Stimulated activated naive CD8-positive, alpha-beta T cell treated with anti-CD3 and anti-CD28 coated beads, Interleukin-15, Interleukin-2, amounts not matched to agents 100 ng/mL and 50 ng/mL, for 24 hours (primary cell): ENCODE results near the gene CIB2.

ENCODE experiments used
- H3K27ac Mint-ChIP-seq: one replicate; pipeline ENCODE4 v1.8.0; 2021; ENCODE audit warnings: mild to moderate bottlenecking, mixed read lengths
- H3K27me3 Mint-ChIP-seq: one replicate; pipeline ENCODE4 v1.8.0; 2021; ENCODE audit warnings: mixed read lengths
- H3K36me3 Mint-ChIP-seq: one replicate; pipeline ENCODE4 v1.8.0; 2021; ENCODE audit warnings: low read depth, mixed read lengths
- H3K4me1 Mint-ChIP-seq: one replicate; pipeline ENCODE4 v1.8.0; 2021; ENCODE audit warnings: low read depth, mixed read lengths
- H3K4me3 Mint-ChIP-seq: one replicate; pipeline ENCODE4 v1.8.0; 2021; ENCODE audit warnings: mild to moderate bottlenecking, mixed read lengths
- H3K9me3 Mint-ChIP-seq: one replicate; pipeline ENCODE4 v1.8.0; 2021; ENCODE audit warnings: mixed read lengths

CIB2 gene

DNA sequence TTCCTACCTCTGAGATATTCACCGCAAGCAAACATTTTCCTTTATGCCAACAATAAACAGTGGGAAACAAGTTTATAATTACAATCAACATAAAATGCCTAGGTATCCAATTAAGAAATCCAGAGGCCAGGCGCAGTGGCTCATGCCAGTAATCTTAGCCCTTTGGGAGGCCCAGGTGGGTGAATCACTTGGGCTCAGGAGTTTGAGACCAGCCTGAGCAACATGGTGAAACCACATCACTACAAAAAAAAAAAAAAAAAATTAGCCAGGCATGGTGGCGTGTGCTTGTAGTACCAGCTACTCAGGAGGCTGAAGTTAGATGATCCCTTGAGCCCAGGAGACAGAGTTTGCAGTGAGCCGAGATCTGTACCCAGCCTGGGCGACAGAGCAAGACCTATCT lies 71.0 kb downstream of the CIB2 start:
- Mint-ChIP-seq H3K36me3 (no peaks in the 10 kb centered on the region), H3K9me3 (no peaks in the 10 kb centered on the region), H3K27ac (peak overlapping the region; percentile 23), H3K4me3 (no peak overlapping the region), H3K4me1 (peaks cover 54% of the 10 kb centered on the region), H3K27me3 (no peaks in the 10 kb centered on the region)

DNA sequence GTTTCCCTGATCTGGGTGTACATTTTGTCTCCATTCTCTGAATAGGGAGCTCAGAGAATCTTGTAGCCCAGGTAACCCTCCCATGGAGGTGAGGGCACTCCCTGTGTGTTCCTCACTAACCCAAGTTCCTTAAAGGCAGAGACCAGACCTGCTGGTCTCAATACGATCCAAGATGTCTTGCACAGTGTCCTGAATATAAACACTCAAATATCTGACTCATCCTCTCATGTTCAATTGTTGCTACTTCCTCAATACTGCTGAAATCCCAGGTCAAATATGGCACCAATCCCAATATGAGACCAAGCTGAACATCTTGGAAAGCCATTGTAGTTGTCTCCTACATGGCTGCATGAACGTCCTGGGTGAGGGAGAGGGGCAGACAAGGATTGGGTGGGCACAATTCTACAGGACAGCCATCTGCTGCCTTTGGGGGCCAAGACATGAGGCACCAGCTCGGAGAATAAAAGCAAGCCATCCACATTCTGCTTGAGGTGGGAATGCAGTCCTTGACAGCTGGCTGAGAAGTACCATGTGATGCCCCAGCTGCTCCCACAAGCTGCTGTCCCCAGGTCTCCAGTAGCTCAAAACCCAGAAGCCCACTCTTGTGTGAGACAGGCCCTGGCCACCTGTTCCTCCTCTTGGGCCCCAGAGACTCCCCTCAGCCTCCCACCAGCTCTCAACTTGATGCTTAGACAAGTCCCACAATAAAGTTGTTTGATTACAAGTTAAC lies 72.0 kb downstream of the CIB2 start:
- peaks cover 62% of the 10 kb centered on the region for H3K4me1 Mint-ChIP-seq
- H3K36me3 Mint-ChIP-seq: no peaks in the 10 kb centered on the region
- H3K4me3 Mint-ChIP-seq: no peak overlapping the region
- H3K27me3 Mint-ChIP-seq: no peaks in the 10 kb centered on the region
- H3K27ac Mint-ChIP-seq: peak overlapping the region; percentile 13
- no peaks in the 10 kb centered on the region for H3K9me3 Mint-ChIP-seq

DNA sequence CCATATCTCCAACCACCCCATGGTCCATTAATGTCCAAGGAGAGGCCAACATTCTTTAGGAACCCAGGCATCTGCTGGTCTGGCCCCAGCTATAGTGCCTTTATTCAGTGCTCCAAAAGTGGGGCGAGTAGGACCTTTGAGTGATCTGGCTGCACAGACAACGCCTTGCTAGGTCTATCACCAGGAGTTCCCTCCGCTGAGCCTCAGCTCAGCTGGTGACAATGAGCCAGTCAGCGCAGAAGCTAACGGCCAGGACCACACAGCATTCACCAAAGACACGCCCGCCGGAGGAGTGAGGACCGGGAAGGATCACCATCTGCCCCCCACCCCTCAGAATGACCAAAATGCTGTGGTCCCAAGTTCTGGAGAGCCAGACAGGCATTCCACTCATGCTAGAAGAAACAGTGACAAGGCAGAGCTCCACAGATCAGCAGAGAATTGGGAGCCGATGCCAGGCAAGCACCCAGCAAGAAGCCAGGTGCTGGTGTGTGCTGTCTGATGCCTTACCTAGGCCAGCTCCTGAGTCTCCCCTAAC lies 72.8 kb downstream of the CIB2 start:
- Mint-ChIP-seq H3K4me1 (peaks cover 70% of the 10 kb centered on the region), H3K36me3 (peaks cover under 1% of the 10 kb centered on the region), H3K4me3 (no peak overlapping the region), H3K27ac (peak overlapping the region; percentile 45), H3K9me3 (no peaks in the 10 kb centered on the region), H3K27me3 (no peaks in the 10 kb centered on the region)

DNA sequence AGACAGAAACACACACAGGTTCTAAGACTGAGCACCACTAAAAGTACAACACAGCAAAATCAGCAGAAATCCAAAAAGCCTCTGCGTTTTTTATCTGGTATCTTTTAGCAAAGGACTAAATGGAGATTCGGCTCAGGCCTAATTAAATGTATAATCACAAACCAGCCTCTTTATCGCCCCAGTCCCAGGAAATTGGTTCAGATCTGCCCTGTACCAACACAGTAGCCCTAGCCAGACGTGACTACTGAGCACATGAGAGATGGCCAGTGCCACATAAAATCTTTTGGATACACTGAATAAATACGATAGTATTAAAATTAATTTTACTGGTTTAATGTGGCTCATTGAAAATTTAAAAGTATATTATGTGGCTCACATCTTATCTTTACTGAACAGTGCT lies 73.4 kb downstream of the CIB2 start:
- H3K27me3 Mint-ChIP-seq: no peaks in the 10 kb centered on the region
- H3K27ac Mint-ChIP-seq: peak overlapping the region; percentile 45
- no peak overlapping the region for H3K4me3 Mint-ChIP-seq
- H3K9me3 Mint-ChIP-seq: no peaks in the 10 kb centered on the region
- peaks cover 8% of the 10 kb centered on the region for H3K36me3 Mint-ChIP-seq
- peaks cover 76% of the 10 kb centered on the region for H3K4me1 Mint-ChIP-seq

DNA sequence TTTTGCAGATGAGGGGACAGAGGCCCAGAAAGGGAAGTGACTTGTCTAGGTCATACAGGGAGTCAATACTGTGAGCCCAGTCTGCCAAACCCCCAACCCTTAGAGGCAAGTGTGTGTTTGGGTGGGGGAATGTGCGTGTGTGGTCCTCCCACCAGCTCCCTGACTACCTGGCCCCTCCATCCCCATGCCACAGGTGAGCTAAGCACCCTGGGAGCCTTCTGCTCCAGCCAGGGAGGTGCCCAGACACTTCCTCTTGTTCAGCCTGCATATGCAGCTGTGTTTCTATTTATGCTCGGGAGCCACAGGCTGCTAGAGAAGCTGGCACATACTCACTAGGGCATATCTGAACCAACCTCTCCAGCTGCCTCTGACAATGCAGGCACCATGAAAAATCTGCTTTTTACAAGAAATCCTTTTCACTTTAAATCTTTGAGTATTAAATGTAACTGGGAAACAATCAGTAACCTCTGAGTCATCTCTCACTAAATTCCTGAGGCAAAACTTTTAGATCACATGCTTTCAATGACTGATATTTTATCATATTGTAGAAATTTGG lies 74.5 kb downstream of the CIB2 start:
- peak overlapping the region; percentile 84 for H3K27ac Mint-ChIP-seq
- peaks cover 86% of the 10 kb centered on the region for H3K4me1 Mint-ChIP-seq
- H3K4me3 Mint-ChIP-seq: peak overlapping the region; percentile 65
- no peaks in the 10 kb centered on the region for H3K27me3 Mint-ChIP-seq
- H3K9me3 Mint-ChIP-seq: no peaks in the 10 kb centered on the region
- peaks cover 18% of the 10 kb centered on the region for H3K36me3 Mint-ChIP-seq

DNA sequence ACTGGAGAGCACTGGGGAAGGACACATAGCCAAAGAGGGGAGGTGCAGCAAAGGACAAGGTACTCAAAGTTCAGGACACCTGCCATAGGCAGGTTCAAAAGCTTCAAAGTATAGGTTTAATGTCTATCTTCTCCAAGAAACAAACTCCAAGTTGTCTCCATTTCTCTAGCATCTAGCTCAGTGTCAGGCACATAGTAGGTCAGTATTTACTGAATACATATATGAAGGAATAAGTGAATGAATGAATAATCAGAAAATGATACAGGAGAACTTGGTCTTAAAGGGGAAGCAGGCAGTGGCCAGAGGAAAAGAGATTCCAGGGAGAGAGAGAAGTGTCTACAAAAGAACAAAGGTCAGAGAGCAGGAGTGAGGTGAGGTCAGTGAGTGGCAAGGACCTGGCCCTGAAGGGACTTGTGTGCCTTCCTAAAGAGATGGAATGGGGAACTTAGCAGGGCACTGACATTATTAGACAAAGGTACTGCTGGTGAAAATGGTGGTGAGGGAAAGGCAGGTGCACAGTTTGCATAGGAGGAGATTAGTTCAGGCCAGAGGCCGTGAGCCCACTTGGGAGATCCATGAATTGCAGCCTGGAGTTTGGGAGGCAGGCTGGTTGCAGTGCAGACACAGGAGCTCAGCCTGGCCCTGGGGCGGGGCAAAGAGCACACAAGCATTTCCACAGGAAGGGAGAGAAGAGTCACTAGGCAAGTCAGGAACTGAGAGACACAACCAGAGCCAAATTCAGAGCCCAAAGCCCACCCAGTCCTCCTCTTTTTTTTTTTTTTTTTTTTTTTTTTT lies 75.1 kb downstream of the CIB2 start:
- Mint-ChIP-seq H3K9me3 (no peaks in the 10 kb centered on the region), H3K4me3 (peak overlapping the region; percentile 65), H3K27ac (peak overlapping the region; percentile 84), H3K36me3 (peaks cover 22% of the 10 kb centered on the region), H3K27me3 (no peaks in the 10 kb centered on the region), H3K4me1 (peaks cover 93% of the 10 kb centered on the region)

DNA sequence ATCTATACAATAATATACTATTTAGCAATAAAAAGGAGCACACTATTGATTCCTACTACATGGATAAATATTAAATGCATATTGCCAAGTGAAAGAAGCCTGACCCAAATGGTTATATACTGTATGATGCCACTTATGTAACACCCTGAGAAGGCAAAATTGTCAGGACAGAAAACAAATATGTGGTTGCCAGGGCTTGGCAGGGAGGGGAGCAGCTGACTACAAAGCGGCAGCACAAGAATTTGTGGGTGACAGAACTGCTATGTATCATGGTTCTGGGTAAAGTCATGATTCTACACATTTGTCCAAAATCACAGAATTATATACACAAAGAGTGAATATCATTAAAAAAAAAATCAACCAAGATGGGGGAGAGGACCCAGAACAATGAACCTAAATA lies 76.3 kb downstream of the CIB2 start:
- Mint-ChIP-seq H3K36me3 (peaks cover 22% of the 10 kb centered on the region), H3K4me1 (peaks cover 98% of the 10 kb centered on the region), H3K27me3 (no peaks in the 10 kb centered on the region), H3K9me3 (no peaks in the 10 kb centered on the region), H3K27ac (no peak overlapping the region), H3K4me3 (no peak overlapping the region)
